ENCODE data around the gene ZNF728.
"Not testable (repeated sequence)": the region's sequence is repeated elsewhere in the genome, so short reads cannot be mapped to it uniquely, and the experiment has no call there.

The ZNF728 gene

GRCh38 chr19:23002690-23003422 lies at the start of gene ZNF728:
Gene ZNF728 (minus strand): TSS chr19:23003176. CDS start chr19:23003030, 146 bp downstream.
- DNase-seq (ENCODE audit: low read depth): no peak

- DNase-seq (ENCODE audit: low read depth): no peak
Measured at GRCh38 chr19:23052349-23052748, 49.4 kb upstream of the ZNF728 start.

GRCh38 chr19:23049256-23049655 lies 46.3 kb upstream of the ZNF728 start:
- no peak for DNase-seq (ENCODE audit: low read depth)

- DNase-seq (ENCODE audit: low read depth): no peak
Measured at GRCh38 chr19:23046743-23047142, 43.8 kb upstream of the ZNF728 start.

GRCh38 chr19:23033721-23034120 lies 30.7 kb upstream of the ZNF728 start:
- DNase-seq (ENCODE audit: low read depth): no peak

GRCh38 chr19:23015660-23016059 lies 12.7 kb upstream of the ZNF728 start:
- DNase-seq (ENCODE audit: low read depth): no peak

- not testable (repeated sequence) for DNase-seq (ENCODE audit: low read depth)
Measured at GRCh38 chr19:22994957-22995356, 8.0 kb downstream of the ZNF728 start.

- no peak for DNase-seq (ENCODE audit: low read depth)
Measured at GRCh38 chr19:22976248-22976647, 26.7 kb downstream of the ZNF728 start.

- DNase-seq (ENCODE audit: low read depth): not testable (repeated sequence)
Measured at GRCh38 chr19:22975546-22976136, 27.3 kb downstream of the ZNF728 start.

GRCh38 chr19:22945560-22945959 lies 57.4 kb downstream of the ZNF728 start:
- no peak for DNase-seq (ENCODE audit: low read depth)

GRCh38 chr19:22935151-22935550 lies 67.8 kb downstream of the ZNF728 start:
- no peak for DNase-seq (ENCODE audit: low read depth)

- DNase-seq (ENCODE audit: low read depth): not testable (repeated sequence)
Measured at GRCh38 chr19:22927576-22927975, 75.4 kb downstream of the ZNF728 start.

- DNase-seq (ENCODE audit: low read depth): not testable (repeated sequence)
Measured at GRCh38 chr19:22925181-22925580, 77.8 kb downstream of the ZNF728 start.

Data from non-pigmented ciliary epithelial cell (primary cell).